HepG2 (cell line): ENCODE measurements around the gene NGEF. TPM values are rescaled to one million over a fixed set of nuclear protein-coding genes. Genes with fewer than 3 reads are reported as not detected.
A peak's percentile ranks its signal among the peaks of the same experiment; 100 is the strongest.

Experiments
- FOXK2 ChIP-seq: fragments of 450-650 bp; IDR thresholded peaks from 2 replicates; pipeline ENCODE4 v1.6.1; 2016
- HIVEP1 ChIP-seq: sonication (generic); formaldehyde crosslinking; IDR thresholded peaks from 2 replicates; pipeline ENCODE4 v1.4.0; 2020; ENCODE audit warnings: mild to moderate bottlenecking, missing genetic modification reagents
- HOXA5 ChIP-seq: sonication (generic); formaldehyde crosslinking; IDR thresholded peaks from 2 replicates; pipeline ENCODE4 v1.4.0; 2020; ENCODE audit warnings: missing genetic modification reagents
- ISX ChIP-seq: sonication (generic); formaldehyde crosslinking; conservative IDR thresholded peaks from 2 replicates; pipeline ENCODE4 v1.5.0; 2020; ENCODE audit warnings: missing genetic modification reagents
- KDM2A ChIP-seq: sonication (generic); formaldehyde crosslinking; IDR thresholded peaks from 2 replicates; pipeline ENCODE4 v1.4.0; 2020; ENCODE audit warnings: low read depth, missing genetic modification reagents, borderline replicate concordance
- MAFF ChIP-seq: IDR thresholded peaks from 2 replicates; pipeline ENCODE4 v1.6.1; 2011; ENCODE audit warnings: low read depth, low read length, improper control_type of control experiment
- MAFG ChIP-seq: sonication (generic); formaldehyde crosslinking; IDR thresholded peaks from 2 replicates; pipeline ENCODE4 v1.5.1; 2020; ENCODE audit warnings: mild to moderate bottlenecking, missing genetic modification reagents
- MLLT10 ChIP-seq: sonication (generic); formaldehyde crosslinking; IDR thresholded peaks from 2 replicates; pipeline ENCODE4 v1.4.0; 2020; ENCODE audit warnings: missing genetic modification reagents
- RARA ChIP-seq: IDR thresholded peaks from 2 replicates; pipeline ENCODE4 v1.6.1; 2016; ENCODE audit warnings: missing genetic modification reagents, missing compliant biosample characterization
- SALL1 ChIP-seq: sonication (generic); formaldehyde crosslinking; IDR thresholded peaks from 2 replicates; pipeline ENCODE4 v1.8.0; 2022; ENCODE audit warnings: mild to moderate bottlenecking, missing genetic modification reagents
- SRSF1 ChIP-seq: fragments of 200-400 bp; formaldehyde crosslinking; optimal IDR thresholded peaks from 2 replicates; pipeline ENCODE3; 2017; ENCODE audit warnings: mild to moderate bottlenecking, low read depth, low read length, moderate library complexity
- ZNF709 ChIP-seq: sonication (generic); formaldehyde crosslinking; IDR thresholded peaks from 2 replicates; pipeline ENCODE4 v1.5.0; 2020; ENCODE audit warnings: mild to moderate bottlenecking, missing genetic modification reagents
- ZNF75D ChIP-seq: sonication (generic); formaldehyde crosslinking; IDR thresholded peaks from 2 replicates; pipeline ENCODE4 v1.8.1; 2023; ENCODE audit warnings: missing genetic modification reagents, mild to moderate bottlenecking, borderline replicate concordance
- ZNF766 ChIP-seq: sonication (generic); formaldehyde crosslinking; IDR thresholded peaks from 2 replicates; pipeline ENCODE4 v1.5.0; 2020; ENCODE audit warnings: missing genetic modification reagents, borderline replicate concordance
- ZNF850 ChIP-seq: sonication (generic); formaldehyde crosslinking; conservative IDR thresholded peaks from 2 replicates; pipeline ENCODE4 v1.9.0; 2021; ENCODE audit warnings: mild to moderate bottlenecking, missing genetic modification reagents
- ZSCAN31 ChIP-seq: sonication (generic); formaldehyde crosslinking; IDR thresholded peaks from 2 replicates; pipeline ENCODE4 v1.5.0; 2020; ENCODE audit warnings: low read depth, mild to moderate bottlenecking, missing genetic modification reagents
- polyA plus RNA-seq, 8 experiments: library from polyadenylated mRNA; depleted of rRNA in 3 of 8; stranded (reverse) in 7 of 8; unstranded in 1 of 8; fragments of >200 nt; fragmentation: Illumina TruSeq in 4 of 8; extraction: Trizol in 4 of 8; gene quantifications; 2 replicates each; pipeline versions ENCODE4 v1.2.1 to v1.2.3, GENCODE V29; 2011 to 2016; ENCODE audit warnings: low read depth in 4 of 8, missing spikeins in 1 of 8, mixed read lengths in 1 of 8; ENCODE audit not compliant: insufficient read depth in 1 of 8
- total RNA-seq, 5 experiments: library from RNA; depleted of rRNA; stranded (reverse); fragments of >200 nt; fragmentation: Illumina TruSeq; extraction: Trizol; gene quantifications; 2 replicates each; pipeline ENCODE4 v1.2.3, GENCODE V29; 2016; ENCODE audit warnings: low read depth in 1 of 5
- TF ChIP-seq, protein P1 (sequence below): sonication (generic); formaldehyde crosslinking; IDR thresholded peaks from 2 replicates; pipeline ENCODE4 v1.4.0; 2020; ENCODE audit warnings: mild to moderate bottlenecking, missing genetic modification reagents
- TF ChIP-seq, protein P2 (sequence below): sonication (generic); formaldehyde crosslinking; IDR thresholded peaks from 2 replicates; pipeline ENCODE4 v1.4.0; 2020; ENCODE audit warnings: low read depth, mild to moderate bottlenecking, missing genetic modification reagents
- TF ChIP-seq, protein P3 (sequence below): sonication (generic); formaldehyde crosslinking; IDR thresholded peaks from 2 replicates; pipeline ENCODE4 v1.8.1; 2022; ENCODE audit warnings: low read depth, mild to moderate bottlenecking, missing genetic modification reagents
- TF ChIP-seq, protein P4 (sequence below): IDR thresholded peaks from 2 replicates; pipeline ENCODE4 v1.6.1; 2016; ENCODE audit warnings: mild to moderate bottlenecking
- TF ChIP-seq, protein P5 (sequence below): IDR thresholded peaks from 2 replicates; pipeline ENCODE4 v1.6.1; 2016; ENCODE audit warnings: low read depth

Gene NGEF
- total and polyA plus RNA-seq, 2 of the 13 experiments (the other 11 are each of a cell fraction or from before 2014, with no cell fraction given): 14.4 to 36.9 TPM

DNA sequence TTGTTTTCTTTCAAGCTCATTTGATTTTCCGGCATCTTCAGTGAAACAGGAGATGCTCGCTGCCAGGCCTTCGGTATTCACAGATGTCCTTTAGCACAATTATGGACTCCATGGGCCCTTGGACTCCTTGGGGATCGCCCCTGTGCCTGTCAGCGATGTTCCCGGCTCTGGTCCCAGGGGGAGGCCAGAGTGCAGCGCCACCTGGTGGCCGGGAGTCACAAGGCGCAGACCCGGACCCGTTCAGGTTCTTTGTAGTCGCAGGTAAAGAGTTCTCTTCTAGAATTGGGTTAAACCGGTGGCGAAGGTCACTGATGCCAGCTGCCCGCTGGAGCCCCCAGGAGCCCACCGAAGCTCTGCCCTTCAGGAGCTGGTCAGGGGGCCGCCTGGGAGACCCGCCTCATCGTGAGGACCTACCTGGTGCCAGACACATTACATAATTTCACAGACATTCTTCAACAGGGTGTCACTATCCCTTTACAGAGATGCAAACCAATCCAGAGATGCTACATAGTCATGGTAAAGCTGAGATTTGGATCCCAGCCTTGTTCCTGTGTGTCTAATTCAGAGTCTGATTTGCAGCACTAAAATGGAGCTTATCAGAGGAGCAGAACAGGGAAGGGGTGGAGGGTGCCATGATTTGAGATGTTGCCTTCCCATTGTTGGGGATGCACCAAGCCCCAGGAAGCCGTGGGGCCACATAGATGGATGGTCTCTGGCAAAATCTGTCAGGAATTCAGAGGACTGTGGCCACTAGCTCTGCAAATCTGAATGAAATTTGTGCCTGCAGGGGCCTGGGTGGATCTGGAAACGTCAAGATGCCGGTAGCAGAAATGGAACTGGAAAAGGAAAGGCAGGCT, 41.1 kb upstream of the NGEF start (continued):
- TF ChIP-seq MAFG (CRISPR knock-in tag) (no peak), ZSCAN31 (CRISPR knock-in tag) (peak; percentile 30; the same call in 1 of the 2 replicates), MAFF (no peak), ZNF75D (no peak), MLLT10 (CRISPR knock-in tag) (no peak), ISX (CRISPR knock-in tag) (no peak), RARA (CRISPR knock-in tag) (no peak), SALL1 (CRISPR knock-in tag) (peak; percentile 73), KDM2A (CRISPR knock-in tag) (peak; percentile 85), ZNF766 (CRISPR knock-in tag) (0 out of 2 replicates have a peak, but pooled peaks have one; percentile 25), ZNF709 (CRISPR knock-in tag) (no peak), FOXK2 (no peak), ZNF850 (CRISPR knock-in tag) (0 out of 2 replicates have a peak, but pooled peaks have one; percentile 57), HOXA5 (peak; percentile 64; the same call in 1 of the 2 replicates), HIVEP1 (CRISPR knock-in tag) (peak; percentile 67; the same call in 1 of the 2 replicates), SRSF1 (no peak)
- TF ChIP-seq, protein P1, sequence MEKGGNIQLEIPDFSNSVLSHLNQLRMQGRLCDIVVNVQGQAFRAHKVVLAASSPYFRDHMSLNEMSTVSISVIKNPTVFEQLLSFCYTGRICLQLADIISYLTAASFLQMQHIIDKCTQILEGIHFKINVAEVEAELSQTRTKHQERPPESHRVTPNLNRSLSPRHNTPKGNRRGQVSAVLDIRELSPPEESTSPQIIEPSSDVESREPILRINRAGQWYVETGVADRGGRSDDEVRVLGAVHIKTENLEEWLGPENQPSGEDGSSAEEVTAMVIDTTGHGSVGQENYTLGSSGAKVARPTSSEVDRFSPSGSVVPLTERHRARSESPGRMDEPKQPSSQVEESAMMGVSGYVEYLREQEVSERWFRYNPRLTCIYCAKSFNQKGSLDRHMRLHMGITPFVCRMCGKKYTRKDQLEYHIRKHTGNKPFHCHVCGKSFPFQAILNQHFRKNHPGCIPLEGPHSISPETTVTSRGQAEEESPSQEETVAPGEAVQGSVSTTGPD (CRISPR knock-in tag): no peak
- TF ChIP-seq, protein P2, sequence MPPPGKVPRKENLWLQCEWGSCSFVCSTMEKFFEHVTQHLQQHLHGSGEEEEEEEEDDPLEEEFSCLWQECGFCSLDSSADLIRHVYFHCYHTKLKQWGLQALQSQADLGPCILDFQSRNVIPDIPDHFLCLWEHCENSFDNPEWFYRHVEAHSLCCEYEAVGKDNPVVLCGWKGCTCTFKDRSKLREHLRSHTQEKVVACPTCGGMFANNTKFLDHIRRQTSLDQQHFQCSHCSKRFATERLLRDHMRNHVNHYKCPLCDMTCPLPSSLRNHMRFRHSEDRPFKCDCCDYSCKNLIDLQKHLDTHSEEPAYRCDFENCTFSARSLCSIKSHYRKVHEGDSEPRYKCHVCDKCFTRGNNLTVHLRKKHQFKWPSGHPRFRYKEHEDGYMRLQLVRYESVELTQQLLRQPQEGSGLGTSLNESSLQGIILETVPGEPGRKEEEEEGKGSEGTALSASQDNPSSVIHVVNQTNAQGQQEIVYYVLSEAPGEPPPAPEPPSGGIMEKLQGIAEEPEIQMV (CRISPR knock-in tag): no peak
- TF ChIP-seq, protein P3, sequence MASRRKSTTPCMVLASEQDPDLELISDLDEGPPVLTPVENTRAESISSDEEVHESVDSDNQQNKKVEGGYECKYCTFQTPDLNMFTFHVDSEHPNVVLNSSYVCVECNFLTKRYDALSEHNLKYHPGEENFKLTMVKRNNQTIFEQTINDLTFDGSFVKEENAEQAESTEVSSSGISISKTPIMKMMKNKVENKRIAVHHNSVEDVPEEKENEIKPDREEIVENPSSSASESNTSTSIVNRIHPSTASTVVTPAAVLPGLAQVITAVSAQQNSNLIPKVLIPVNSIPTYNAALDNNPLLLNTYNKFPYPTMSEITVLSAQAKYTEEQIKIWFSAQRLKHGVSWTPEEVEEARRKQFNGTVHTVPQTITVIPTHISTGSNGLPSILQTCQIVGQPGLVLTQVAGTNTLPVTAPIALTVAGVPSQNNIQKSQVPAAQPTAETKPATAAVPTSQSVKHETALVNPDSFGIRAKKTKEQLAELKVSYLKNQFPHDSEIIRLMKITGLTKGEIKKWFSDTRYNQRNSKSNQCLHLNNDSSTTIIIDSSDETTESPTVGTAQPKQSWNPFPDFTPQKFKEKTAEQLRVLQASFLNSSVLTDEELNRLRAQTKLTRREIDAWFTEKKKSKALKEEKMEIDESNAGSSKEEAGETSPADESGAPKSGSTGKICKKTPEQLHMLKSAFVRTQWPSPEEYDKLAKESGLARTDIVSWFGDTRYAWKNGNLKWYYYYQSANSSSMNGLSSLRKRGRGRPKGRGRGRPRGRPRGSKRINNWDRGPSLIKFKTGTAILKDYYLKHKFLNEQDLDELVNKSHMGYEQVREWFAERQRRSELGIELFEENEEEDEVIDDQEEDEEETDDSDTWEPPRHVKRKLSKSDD (CRISPR knock-in tag): no peak
- TF ChIP-seq, protein P4, sequence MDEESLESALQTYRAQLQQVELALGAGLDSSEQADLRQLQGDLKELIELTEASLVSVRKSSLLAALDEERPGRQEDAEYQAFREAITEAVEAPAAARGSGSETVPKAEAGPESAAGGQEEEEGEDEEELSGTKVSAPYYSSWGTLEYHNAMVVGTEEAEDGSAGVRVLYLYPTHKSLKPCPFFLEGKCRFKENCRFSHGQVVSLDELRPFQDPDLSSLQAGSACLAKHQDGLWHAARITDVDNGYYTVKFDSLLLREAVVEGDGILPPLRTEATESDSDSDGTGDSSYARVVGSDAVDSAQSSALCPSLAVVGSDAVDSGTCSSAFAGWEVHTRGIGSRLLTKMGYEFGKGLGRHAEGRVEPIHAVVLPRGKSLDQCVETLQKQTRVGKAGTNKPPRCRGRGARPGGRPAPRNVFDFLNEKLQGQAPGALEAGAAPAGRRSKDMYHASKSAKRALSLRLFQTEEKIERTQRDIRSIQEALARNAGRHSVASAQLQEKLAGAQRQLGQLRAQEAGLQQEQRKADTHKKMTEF: peak; percentile 49; the same call in 1 of the 2 replicates
- TF ChIP-seq, protein P5, sequence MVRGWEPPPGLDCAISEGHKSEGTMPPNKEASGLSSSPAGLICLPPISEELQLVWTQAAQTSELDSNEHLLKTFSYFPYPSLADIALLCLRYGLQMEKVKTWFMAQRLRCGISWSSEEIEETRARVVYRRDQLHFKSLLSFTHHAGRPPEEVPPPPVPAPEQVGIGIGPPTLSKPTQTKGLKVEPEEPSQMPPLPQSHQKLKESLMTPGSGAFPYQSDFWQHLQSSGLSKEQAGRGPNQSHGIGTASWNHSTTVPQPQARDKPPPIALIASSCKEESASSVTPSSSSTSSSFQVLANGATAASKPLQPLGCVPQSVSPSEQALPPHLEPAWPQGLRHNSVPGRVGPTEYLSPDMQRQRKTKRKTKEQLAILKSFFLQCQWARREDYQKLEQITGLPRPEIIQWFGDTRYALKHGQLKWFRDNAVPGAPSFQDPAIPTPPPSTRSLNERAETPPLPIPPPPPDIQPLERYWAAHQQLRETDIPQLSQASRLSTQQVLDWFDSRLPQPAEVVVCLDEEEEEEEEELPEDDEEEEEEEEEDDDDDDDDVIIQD (CRISPR knock-in tag): no peak
